Vagina (tissue), 2 donors: ENCODE data around the gene GPC5. TPM values are rescaled to one million over a fixed set of nuclear protein-coding genes. Genes with fewer than 3 reads are reported as not detected.

Source experiments
- DNase-seq, 2 donors: peaks; one replicate each; pipeline ENCODE4 v3.0.0-alpha.2; 2017; ENCODE audit errors: extremely low spot score in 2 of 2
- H3K27ac ChIP-seq: fragments of 200-600 bp; sonication (generic); one replicate; pipeline ENCODE4 v1.5.1; 2019
- H3K27me3 ChIP-seq: fragments of 200-600 bp; sonication (generic); one replicate; pipeline ENCODE4 v1.5.1; 2019
- H3K36me3 ChIP-seq, 2 donors: fragments of 200-600 bp; sonication (generic); one replicate each; pipeline ENCODE4 v1.5.1; 2017 to 2019
- H3K4me1 ChIP-seq: fragments of 200-600 bp; sonication (generic); one replicate; pipeline ENCODE4 v1.5.1; 2019
- H3K4me3 ChIP-seq, 2 donors: fragments of 200-600 bp; sonication (generic); 1 replicate in 1 of 2; 2 replicates in 1 of 2; pipeline ENCODE4 v1.5.1; 2016 to 2019
- H3K9me3 ChIP-seq: fragments of 200-600 bp; sonication (generic); one replicate; pipeline ENCODE4 v1.5.1; 2019
- POLR2A ChIP-seq, 2 donors: fragments of 450-650 bp; IDR thresholded peaks; one replicate each; pipeline ENCODE4 v1.6.1; 2017; ENCODE audit warnings: antibody characterized with exemption in 2 of 2, mild to moderate bottlenecking in 2 of 2, moderate library complexity in 2 of 2
- POLR2AphosphoS5 ChIP-seq, 2 donors: sonication (generic); formaldehyde crosslinking; IDR thresholded peaks; one replicate each; pipeline ENCODE4 v1.9.0; 2017; ENCODE audit warnings: antibody characterized with exemption in 2 of 2, mild to moderate bottlenecking in 2 of 2, low read depth in 1 of 2; ENCODE audit not compliant: insufficient read depth in 1 of 2
- intact Hi-C: fragments of 100-400 bp; cut with DNase I; formaldehyde crosslinking; loops from one replicate; pipeline ENCODE4 v1.15.1; 2023
- total RNA-seq: library from RNA; depleted of rRNA; stranded (reverse); fragments of >200 nt; gene quantifications from one replicate; pipeline ENCODE4 v1.2.3, GENCODE V29; 2016
- TF ChIP-seq, protein P1 (sequence below), 3 experiments: fragments of 450-650 bp in 2 of 3; fragments of 200-600 bp in 1 of 3; sonication (generic) in 1 of 3; IDR thresholded peaks; one replicate each; pipeline ENCODE4 v1.5.1; 2017 to 2019; ENCODE audit warnings: antibody characterized with exemption in 3 of 3, mild to moderate bottlenecking in 2 of 3, moderate library complexity in 2 of 3

GPC5 gene
- total RNA-seq, 1 donor from 2014 or later, result 1.7 TPM

DNA sequence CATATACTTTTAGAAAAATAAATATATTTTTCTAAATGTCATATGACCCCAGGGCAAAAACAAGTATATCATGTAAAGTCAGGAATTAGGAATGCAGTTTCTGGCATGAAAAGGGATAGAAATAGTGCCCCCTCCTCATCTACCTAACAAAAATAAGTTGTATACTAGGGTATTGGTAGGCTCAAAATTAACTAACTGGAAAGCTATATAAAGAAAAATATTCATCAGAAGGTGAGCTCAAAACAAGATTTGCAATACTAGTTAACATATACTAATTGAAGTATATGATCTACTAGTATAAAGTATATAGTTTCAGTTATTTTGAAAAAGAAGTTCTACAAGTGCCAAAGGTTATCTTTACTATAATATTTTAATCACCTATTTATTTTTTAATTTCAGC is 200.2 kb downstream of the GPC5 start:
- Histone ChIP-seq H3K27ac (no peak overlapping the region), H3K36me3 (no peaks in the 10 kb centered on the region), H3K4me3 (no peak overlapping the region), H3K4me1 (no peaks in the 10 kb centered on the region), H3K27me3 (no peaks in the 10 kb centered on the region), H3K9me3 (no peaks in the 10 kb centered on the region)
- intact Hi-C loops, result no loop called here
- TF ChIP-seq POLR2A (IDR thresholded peaks at IDR 0.05) (no peak), POLR2AphosphoS5 (IDR thresholded peaks at IDR 0.05; ENCODE audit: insufficient read depth in 1 of 2, low read depth in 1 of 2) (no peak)
- TF ChIP-seq, protein P1, sequence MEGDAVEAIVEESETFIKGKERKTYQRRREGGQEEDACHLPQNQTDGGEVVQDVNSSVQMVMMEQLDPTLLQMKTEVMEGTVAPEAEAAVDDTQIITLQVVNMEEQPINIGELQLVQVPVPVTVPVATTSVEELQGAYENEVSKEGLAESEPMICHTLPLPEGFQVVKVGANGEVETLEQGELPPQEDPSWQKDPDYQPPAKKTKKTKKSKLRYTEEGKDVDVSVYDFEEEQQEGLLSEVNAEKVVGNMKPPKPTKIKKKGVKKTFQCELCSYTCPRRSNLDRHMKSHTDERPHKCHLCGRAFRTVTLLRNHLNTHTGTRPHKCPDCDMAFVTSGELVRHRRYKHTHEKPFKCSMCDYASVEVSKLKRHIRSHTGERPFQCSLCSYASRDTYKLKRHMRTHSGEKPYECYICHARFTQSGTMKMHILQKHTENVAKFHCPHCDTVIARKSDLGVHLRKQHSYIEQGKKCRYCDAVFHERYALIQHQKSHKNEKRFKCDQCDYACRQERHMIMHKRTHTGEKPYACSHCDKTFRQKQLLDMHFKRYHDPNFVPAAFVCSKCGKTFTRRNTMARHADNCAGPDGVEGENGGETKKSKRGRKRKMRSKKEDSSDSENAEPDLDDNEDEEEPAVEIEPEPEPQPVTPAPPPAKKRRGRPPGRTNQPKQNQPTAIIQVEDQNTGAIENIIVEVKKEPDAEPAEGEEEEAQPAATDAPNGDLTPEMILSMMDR (IDR thresholded peaks at IDR 0.05), result no peak
- DNase-seq, result no peak

DNA sequence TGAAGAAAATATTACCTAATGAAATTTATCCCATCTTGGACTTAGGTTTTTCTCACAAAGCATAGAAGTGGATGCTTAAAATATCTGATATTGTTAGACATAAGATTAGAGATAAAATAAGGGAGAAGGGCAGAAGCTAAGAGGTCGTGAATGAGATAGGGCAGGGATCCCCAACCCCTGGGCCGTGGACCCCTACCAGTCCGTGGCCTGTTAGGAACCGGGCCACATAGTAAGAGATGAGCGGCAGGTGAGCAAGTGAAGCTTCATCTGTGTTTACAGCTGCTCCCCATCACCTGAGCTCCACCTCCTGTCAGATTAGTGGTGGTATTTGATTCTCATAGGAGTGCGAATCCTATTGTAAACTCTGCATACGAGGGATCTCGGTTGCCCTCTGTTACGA is 202.9 kb downstream of the GPC5 start:
- DNase-seq, result no peak
- intact Hi-C loops, result no loop called here
- H3K27ac ChIP-seq, result no peak overlapping the region
- H3K4me1 ChIP-seq, result no peaks in the 10 kb centered on the region
- H3K4me3 ChIP-seq, result no peak overlapping the region
- no peaks in the 10 kb centered on the region for H3K36me3 ChIP-seq
- no peaks in the 10 kb centered on the region for H3K27me3 ChIP-seq
- H3K9me3 ChIP-seq, result no peaks in the 10 kb centered on the region
- TF ChIP-seq POLR2AphosphoS5 (IDR thresholded peaks at IDR 0.05; ENCODE audit: insufficient read depth in 1 of 2, low read depth in 1 of 2) (no peak), POLR2A (IDR thresholded peaks at IDR 0.05) (no peak)
- TF ChIP-seq, protein P1 (IDR thresholded peaks at IDR 0.05), result no peak

DNA sequence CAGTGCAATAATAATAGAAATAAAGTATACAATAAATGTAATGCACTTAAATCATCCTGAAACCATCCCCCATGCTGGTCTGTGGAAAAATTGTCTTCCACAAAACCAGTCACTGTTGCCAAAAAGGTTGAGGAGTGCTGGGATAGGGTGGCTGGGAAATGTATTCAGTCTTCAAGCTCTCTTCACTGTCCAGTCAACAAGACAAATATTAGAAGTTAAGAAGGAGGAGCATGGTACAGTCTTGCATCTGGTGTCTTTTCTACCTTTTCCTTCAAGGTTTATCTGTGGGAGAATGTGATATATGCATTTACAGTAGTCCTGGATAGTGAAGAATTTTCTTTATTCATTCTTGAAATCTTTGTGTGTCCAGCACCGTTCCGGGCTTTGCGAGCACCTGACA is 203.4 kb downstream of the GPC5 start:
- H3K4me1 ChIP-seq, result no peaks in the 10 kb centered on the region
- H3K4me3 ChIP-seq, result no peak overlapping the region
- H3K27ac ChIP-seq, result no peak overlapping the region
- no peaks in the 10 kb centered on the region for H3K36me3 ChIP-seq
- TF ChIP-seq POLR2AphosphoS5 (IDR thresholded peaks at IDR 0.05; ENCODE audit: insufficient read depth in 1 of 2, low read depth in 1 of 2) (no peak), POLR2A (IDR thresholded peaks at IDR 0.05) (no peak)
- TF ChIP-seq, protein P1 (IDR thresholded peaks at IDR 0.05), result no peak
- H3K9me3 ChIP-seq, result no peaks in the 10 kb centered on the region
- DNase-seq, result no peak
- H3K27me3 ChIP-seq, result no peaks in the 10 kb centered on the region
- intact Hi-C loops, result no loop called here

DNA sequence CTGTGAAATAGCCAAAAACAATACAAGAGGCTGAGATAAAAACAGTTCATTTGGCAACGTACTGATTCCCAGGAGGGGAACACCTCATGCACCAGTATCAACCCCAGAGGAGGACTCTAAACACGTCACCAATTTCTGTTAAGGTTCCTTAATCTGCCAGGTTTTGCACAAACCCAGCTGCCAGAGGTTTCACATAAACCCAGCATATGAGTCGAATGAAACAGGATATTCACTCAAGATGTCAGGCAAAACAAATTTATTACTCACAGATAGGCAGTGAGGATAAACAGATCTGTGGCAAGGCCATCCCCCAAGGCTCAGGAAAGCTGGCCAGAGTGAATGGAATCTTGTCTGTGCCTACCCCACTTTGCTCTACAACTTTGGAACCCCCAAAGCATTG is 210.9 kb downstream of the GPC5 start:
- no peak for DNase-seq
- TF ChIP-seq POLR2AphosphoS5 (IDR thresholded peaks at IDR 0.05; ENCODE audit: insufficient read depth in 1 of 2, low read depth in 1 of 2) (no peak), POLR2A (IDR thresholded peaks at IDR 0.05) (no peak)
- TF ChIP-seq, protein P1 (IDR thresholded peaks at IDR 0.05), result no peak
- Histone ChIP-seq H3K4me3 (no peak overlapping the region), H3K36me3 (no peaks in the 10 kb centered on the region), H3K9me3 (no peaks in the 10 kb centered on the region), H3K4me1 (no peaks in the 10 kb centered on the region), H3K27ac (no peak overlapping the region), H3K27me3 (no peaks in the 10 kb centered on the region)
- intact Hi-C loops, result no loop called here

DNA sequence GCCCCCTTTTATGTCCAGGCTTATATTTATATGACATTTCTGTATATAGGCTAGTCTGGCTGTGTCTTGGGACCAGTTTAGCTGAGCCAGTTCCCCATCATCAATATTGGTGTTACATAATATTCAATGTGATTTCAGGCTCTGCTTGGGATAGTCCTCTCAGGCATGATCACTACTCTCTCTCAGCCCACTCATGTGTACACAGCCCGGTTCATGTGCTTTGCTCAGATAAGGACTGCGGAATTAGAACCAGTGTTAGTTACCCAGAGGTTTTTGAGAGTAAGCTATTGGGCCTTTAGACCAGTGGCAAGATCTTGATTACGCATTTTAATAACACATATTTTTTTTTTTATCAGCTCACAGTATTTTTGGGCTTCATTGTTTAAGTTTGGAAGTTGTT is 219.9 kb downstream of the GPC5 start:
- Histone ChIP-seq H3K4me3 (no peak overlapping the region), H3K27me3 (no peaks in the 10 kb centered on the region), H3K9me3 (no peaks in the 10 kb centered on the region), H3K4me1 (no peaks in the 10 kb centered on the region), H3K27ac (no peak overlapping the region), H3K36me3 (no peaks in the 10 kb centered on the region)
- intact Hi-C loops, result no loop called here
- no peak for DNase-seq
- TF ChIP-seq, protein P1 (IDR thresholded peaks at IDR 0.05), result no peak
- TF ChIP-seq POLR2A (IDR thresholded peaks at IDR 0.05) (no peak), POLR2AphosphoS5 (IDR thresholded peaks at IDR 0.05; ENCODE audit: insufficient read depth in 1 of 2, low read depth in 1 of 2) (no peak)
